ENCODE measurements around the gene DNAH17. TPM values are rescaled to one million over a fixed set of nuclear protein-coding genes. Genes with fewer than 3 reads are reported as not detected.

Gene DNAH17
- total RNA-seq, 1 experiment from 2014 or later = 0.13 TPM

- no peaks in the 10 kb centered on the region for H3K9me3 ChIP-seq (ENCODE audit: control insufficient read depth, low read depth, low read length)
- no peak for TF ChIP-seq CTCF (conservative IDR thresholded peaks at IDR 0.05)
- no peak overlapping the region for H4K91ac ChIP-seq (ENCODE audit: insufficient read length, low read depth, low read length)
- H3T11ph ChIP-seq (ENCODE audit: low read length) = no peak overlapping the region
- H4K5ac ChIP-seq (ENCODE audit: insufficient read length, low read depth, low read length) = no peak overlapping the region
- H3K27ac Mint-ChIP-seq = no peak overlapping the region
- H4K20me1 ChIP-seq (ENCODE audit: control insufficient read depth, insufficient read depth, insufficient read length) = no peaks in the 10 kb centered on the region
- H4K8ac ChIP-seq (replicated peaks; ENCODE audit: insufficient read length, low read depth, low read length) = no peak overlapping the region
- no peak overlapping the region for H2BK5ac ChIP-seq (ENCODE audit: insufficient read length, low read length)
- H3K9ac ChIP-seq (ENCODE audit: extremely low read depth, insufficient read length, low read length) = no peak overlapping the region
- DNase-seq = no peak
- no peaks in the 10 kb centered on the region for H3K23me2 ChIP-seq (ENCODE audit: insufficient read length, low read depth, low read length, poor library complexity, severe bottlenecking)
- H3K27ac ChIP-seq (ENCODE audit: insufficient read length, low read depth, low read length) = no peak overlapping the region
- no peaks in the 10 kb centered on the region for H3K79me1 ChIP-seq (ENCODE audit: insufficient read depth, low read depth, low read length, poor library complexity, severe bottlenecking)
- H2AK5ac ChIP-seq (ENCODE audit: insufficient read length, low read length) = no peak overlapping the region
- H3K36me3 Mint-ChIP-seq (ENCODE audit: insufficient read depth in 1 of 3, low read depth in 3 of 3) = peaks cover 0 to 4% (median 0%) of the 10 kb centered on the region in 3 experiments; a peak in 2 of 7 replicates
- H3K23ac ChIP-seq (ENCODE audit: insufficient read length, low read depth, low read length) = no peak overlapping the region
- no peak overlapping the region for H3K56ac ChIP-seq (ENCODE audit: insufficient read length, low read depth, low read length)
- H3K4me1 Mint-ChIP-seq = no peaks in the 10 kb centered on the region
- H3K4me1 ChIP-seq (ENCODE audit: insufficient read depth, low read length) = no peaks in the 10 kb centered on the region
- H3K27me3 ChIP-seq (ENCODE audit: insufficient read depth, low read length) = no peaks in the 10 kb centered on the region
- no peak overlapping the region for H2AFZ ChIP-seq (ENCODE audit: low read length)
- H3K14ac ChIP-seq (ENCODE audit: insufficient read depth, low read length) = no peak overlapping the region
- no peak overlapping the region for H3K4ac ChIP-seq (ENCODE audit: low read depth, low read length)
- H3K4me2 ChIP-seq (ENCODE audit: insufficient read depth, insufficient read length, low read length) = no peak overlapping the region
- H2BK15ac ChIP-seq (ENCODE audit: low read depth, low read length) = no peak overlapping the region
- no peaks in the 10 kb centered on the region; the same call in 1 of the 2 replicates for H3K27me3 Mint-ChIP-seq (ENCODE audit: low read depth)
- H2BK120ac ChIP-seq (ENCODE audit: low read depth, low read length, poor library complexity, severe bottlenecking) = no peak overlapping the region
- peaks cover 3 to 9% of the 10 kb centered on the region in 2 experiments; a peak in 3 of 5 replicates for H3K9me3 Mint-ChIP-seq
- H2BK12ac ChIP-seq (ENCODE audit: insufficient read length, low read depth, low read length) = no peak overlapping the region
- no peak overlapping the region for H2BK20ac ChIP-seq (ENCODE audit: low read depth, low read length, poor library complexity, severe bottlenecking)
- H3K18ac ChIP-seq (ENCODE audit: insufficient read length, low read depth, low read length) = no peak overlapping the region
- H3K4me3 Mint-ChIP-seq = no peak overlapping the region
- no peaks in the 10 kb centered on the region for H3K79me2 ChIP-seq (ENCODE audit: insufficient read depth, low read length)
- no CpG with 5 or more reads among the region's 7 CpGs for WGBS (ENCODE audit: extremely low coverage, insufficient read length, low lambda C conversion rate)
These were observed 130.4 kb downstream of the DNAH17 start for GRCh38 chr17:78446833-78447232.

All from H9 (cell line).